Heart right ventricle (tissue), 16 donors: Measurements from ENCODE around the gene NKX1-1. TPM values are rescaled to one million over a fixed set of nuclear protein-coding genes. Genes with fewer than 3 reads are reported as not detected.

ENCODE experiments used
- ATAC-seq, 8 donors: fragments of 200-7000 bp; cut with Tn5 transposase; one replicate each; pipeline ENCODE4 v1.9.1; 2020; ENCODE audit warnings: mild to moderate bottlenecking in 8 of 8, moderate library complexity in 8 of 8, moderate number of reproducible peaks in 1 of 8
- DNase-seq, 2 donors: peaks; one replicate each; pipeline ENCODE4 v3.0.0-alpha.2; 2020
- H3K27ac ChIP-seq, 10 donors: fragments of 200-600 bp; sonication (generic) in 2 of 10; one replicate each; pipeline versions ENCODE4 v1.5.0 to v1.8.0; 2020 to 2022; ENCODE audit warnings: mild to moderate bottlenecking in 3 of 10
- H3K27me3 ChIP-seq, 7 donors: fragments of 200-600 bp; one replicate each; pipeline ENCODE4 v1.8.0; 2021 to 2022; ENCODE audit warnings: mild to moderate bottlenecking in 2 of 7
- H3K36me3 ChIP-seq, 9 donors: fragments of 200-600 bp; sonication (generic) in 1 of 9; one replicate each; pipeline versions ENCODE4 v1.5.0 to v1.8.0; 2020 to 2022; ENCODE audit warnings: mild to moderate bottlenecking in 2 of 9
- H3K4me1 ChIP-seq, 9 donors: fragments of 200-600 bp; sonication (generic) in 1 of 9; one replicate each; pipeline versions ENCODE4 v1.5.0 to v1.8.0; 2020 to 2022; ENCODE audit warnings: mild to moderate bottlenecking in 4 of 9
- H3K4me3 ChIP-seq, 10 donors: fragments of 200-600 bp; sonication (generic) in 2 of 10; one replicate each; pipeline versions ENCODE4 v1.5.0 to v1.8.0; 2020 to 2022; ENCODE audit warnings: mild to moderate bottlenecking in 7 of 10, moderate library complexity in 2 of 10
- H3K9me3 ChIP-seq, 11 donors: fragments of 200-600 bp in 10 of 11; sonication (generic) in 2 of 11; one replicate each; pipeline versions ENCODE4 v1.5.0 to v1.8.0; 2013 to 2022; ENCODE audit warnings: mild to moderate bottlenecking in 2 of 11, control low read depth in 1 of 11, moderate library complexity in 1 of 11
- CTCF ChIP-seq, 9 donors: fragments of 200-600 bp; sonication (generic) in 2 of 9; IDR thresholded peaks; one replicate each; pipeline versions ENCODE4 v1.5.0 to v1.8.0; 2021 to 2022; ENCODE audit warnings: antibody characterized with exemption in 9 of 9, mild to moderate bottlenecking in 5 of 9, moderate library complexity in 1 of 9
- WGBS, 2 donors: extraction: QIAGEN DNeasy Blood & Tissue Kit; methylation state at CpG; one replicate each; pipeline ENCODE4 v1.1.7; 2013; ENCODE audit warnings: inconsistent platforms in 1 of 2; 5-methylcytosine and 5-hydroxymethylcytosine counted together
- intact Hi-C, 10 donors: fragments of 100-400 bp; cut with DNase I; formaldehyde crosslinking; loops; one replicate each; pipeline versions ENCODE4 v1.11.1 to v1.14.2; 2022
- polyA plus RNA-seq, 2 donors: library from polyadenylated mRNA; stranded (reverse); fragments of 200-250 nt; gene quantifications; one replicate each; pipeline ENCODE4 v1.2.3, GENCODE V29; 2013
- total RNA-seq, 10 donors: library from RNA; stranded (reverse); fragmentation: NEBNext Ultra II Directional in 3 of 10; extraction: Animal tissue kit (Norgen Biotek cat#: 25700) in 3 of 10; gene quantifications; one replicate each; pipeline versions ENCODE4 v1.2.1 to v1.2.4, GENCODE V29; 2021 to 2023
- donor health status: Arrhythmogenic right ventricular cardiomyopathy.
- donor health status: ischemic (EF 13 %, LVEDD 7.1; RV severe dilation, severe dysfunction).
- donor health status: healthy with polysubstance abuse.
- donor health status: DM: no; HTN: yes; CAD: no.
- donor health status: DM: no; HTN: no; CAD: no.
- donor health status: ischemic (EF 25% LVEDD 6.9; RV normal size, moderate dysfunction).
- donor health status: ischemic (EF 25% LVEDD 5.7; RV mildly dilated, moderate dysfunction).
- donor health status: healthy.
- donor health status: DM: yes; HTN: yes; CAD: no.
- donor health status: Ischemic cardiomyopathy.
- donor health status: ischemic (EF 35%, LVEDD 5.7; RV mildly dilated, moderate dysfunction).
- donor health status: nonischemic (EF 11% LVEDD 7.7; RV severe dilation, severe dysfunction).
- donor health status: DM: yes; HTN: yes; CAD: no.
- donor health status: PGD.
- donor health status: ischemic (EF 29% LVEDD 5.4; RV normal size, mild dysfunction).
- donor health status: nonischemic (EF 23%, LVEDD 6.1; RV moderate dilation, normal function).

The NKX1-1 gene
- total and polyA plus RNA-seq, 12 donors, result not detected

GRCh38 chr4:1353186-1354055 lies 52.8 kb downstream of the NKX1-1 start:
- Histone ChIP-seq H3K27me3 (no peaks in the 10 kb centered on the region), H3K9me3 (no peaks in the 10 kb centered on the region), H3K4me1 (peaks cover 0 to 18% (median 6%) of the 10 kb centered on the region in 9 donors), H3K4me3 (no peak overlapping the region), H3K27ac (no peak overlapping the region), H3K36me3 (peaks cover 0 to 62% (median 8%) of the 10 kb centered on the region in 9 donors)
- intact Hi-C loops, result loop anchor here in 9 of 10 donors (2.0 to 10.0 kb wide), 9 partner anchors 99 to 374 kb away; partner anchors contain the start of genes TACC3 (in 3 of the 9) and TMEM129 (in 3 of the 9)
- 91 to 94% methylated on average over 30 of the region's 30 CpGs for WGBS, 2 donors
- TF ChIP-seq CTCF (IDR thresholded peaks at IDR 0.05), result no peak
- ATAC-seq (no peak), DNase-seq (peak in 1 of 2 donors; percentile 11)

Other genes starting within 250 kb of the NKX1-1 start
- gene SPON2, start 233.9 kb downstream of the NKX1-1 start, total RNA-seq, result 10 to 100 TPM in 7 of 10 donors, 1 to 10 TPM in 3; 5.3 to 25.5 (median 11.6) TPM
- 10 to 100 TPM; 14.5 to 40.5 TPM for gene SPON2, start 233.9 kb downstream of the NKX1-1 start, polyA plus RNA-seq
- gene CTBP1, start 157.3 kb downstream of the NKX1-1 start, total RNA-seq, result 100 to 1,000 TPM; 115 to 132 (median 122) TPM
- 100 to 1,000 TPM in 1 of 2 donors, 10 to 100 TPM in 1; 98.6 to 105 TPM for gene CTBP1, start 157.3 kb downstream of the NKX1-1 start, polyA plus RNA-seq
- gene MAEA, start 116.6 kb downstream of the NKX1-1 start, total RNA-seq, result 10 to 100 TPM; 39.1 to 72.8 (median 50.3) TPM
- 10 to 100 TPM; 43.2 to 55.7 TPM for gene MAEA, start 116.6 kb downstream of the NKX1-1 start, polyA plus RNA-seq
- 1 to 10 TPM; 5.2 to 8.3 (median 6.6) TPM for gene UVSSA, start 59.2 kb downstream of the NKX1-1 start, total RNA-seq
- 10 to 100 TPM in 1 of 2 donors, 1 to 10 TPM in 1; 2.4 to 11.9 TPM for gene UVSSA, start 59.2 kb downstream of the NKX1-1 start, polyA plus RNA-seq